ENCODE results near the gene OR2K2.
"Not testable (repeated sequence)": the region's sequence is repeated elsewhere in the genome, so short reads cannot be mapped to it uniquely, and the experiment has no call there.

The OR2K2 gene

DNA sequence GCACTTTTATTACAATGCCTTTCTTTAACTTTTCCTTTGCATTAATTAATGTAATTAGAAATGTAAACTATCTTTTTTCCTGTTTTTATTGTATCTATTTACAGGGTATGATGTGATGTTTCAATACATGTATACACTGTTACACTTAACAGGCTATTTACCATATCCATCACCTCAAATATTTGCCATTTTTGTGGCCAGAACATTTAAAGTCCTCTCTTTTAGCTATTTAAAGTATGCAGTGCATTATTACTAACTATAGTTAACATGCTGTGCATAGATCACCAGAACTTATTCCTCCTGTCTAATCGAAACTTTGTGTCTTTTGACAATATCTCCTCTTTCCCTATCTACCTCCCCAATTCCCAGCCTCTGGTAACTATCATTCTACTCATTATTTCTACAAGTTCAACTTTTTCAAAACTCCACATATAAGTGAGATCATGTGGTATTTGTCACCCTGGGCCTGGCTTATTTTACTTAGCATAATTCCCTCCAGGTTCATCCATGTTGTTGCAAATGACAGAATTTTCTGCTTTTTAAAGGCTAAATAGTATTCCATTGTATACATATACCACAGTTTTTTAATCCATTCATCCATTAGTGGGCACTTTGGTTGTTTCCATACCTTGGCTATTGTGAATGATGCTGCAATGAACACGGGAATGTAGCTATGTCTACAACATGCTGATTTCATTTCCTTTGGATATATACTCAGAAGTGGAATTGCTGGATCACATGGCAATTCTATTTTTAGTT is 32.8 kb downstream of the OR2K2 start:
- no peak for DNase-seq

GRCh38 chr9:111294691-111295451 is 35.2 kb downstream of the OR2K2 start:
- DNase-seq, result no peak

- no peak for DNase-seq
Measured at GRCh38 chr9:111287127-111287526, 42.9 kb downstream of the OR2K2 start.

DNA sequence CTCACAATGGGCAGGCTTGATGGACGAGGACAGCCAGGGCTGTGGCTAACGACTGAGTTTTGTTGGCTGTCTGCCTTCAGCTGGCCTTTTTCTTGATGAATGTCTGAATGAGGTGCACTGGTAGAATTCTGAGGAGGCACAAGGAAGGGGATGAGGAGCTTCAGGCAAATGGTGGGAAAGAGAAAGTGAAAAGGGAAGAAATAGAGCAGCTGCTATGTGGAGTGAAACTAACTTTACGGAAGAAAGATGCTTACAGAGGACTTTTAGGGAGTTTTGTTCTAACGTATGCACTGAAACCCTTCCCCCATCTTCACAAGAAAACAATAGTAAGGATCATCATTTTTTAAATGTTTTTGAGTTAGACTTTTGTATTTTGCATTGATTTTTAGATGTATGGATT is 45.3 kb downstream of the OR2K2 start:
- no peak for DNase-seq

DNA sequence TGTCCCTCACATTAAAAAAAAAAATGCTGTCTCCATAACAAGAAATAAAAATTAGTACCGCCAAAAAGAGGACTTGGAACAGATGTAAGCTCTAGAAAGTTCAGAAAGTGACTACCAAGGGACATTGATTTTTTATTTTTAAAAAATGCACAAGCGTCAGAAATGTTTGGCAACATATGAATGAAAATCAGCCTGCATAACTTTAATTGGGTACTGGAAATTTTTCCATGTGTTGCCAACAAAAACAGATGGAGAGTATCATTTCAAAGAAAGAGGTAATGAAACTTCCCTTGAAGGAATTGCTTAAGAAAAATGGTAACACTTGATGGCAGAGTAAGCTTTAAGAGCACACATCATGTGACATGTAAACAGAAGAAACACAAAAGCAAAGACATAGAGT is 47.2 kb downstream of the OR2K2 start:
- no peak for DNase-seq

DNA sequence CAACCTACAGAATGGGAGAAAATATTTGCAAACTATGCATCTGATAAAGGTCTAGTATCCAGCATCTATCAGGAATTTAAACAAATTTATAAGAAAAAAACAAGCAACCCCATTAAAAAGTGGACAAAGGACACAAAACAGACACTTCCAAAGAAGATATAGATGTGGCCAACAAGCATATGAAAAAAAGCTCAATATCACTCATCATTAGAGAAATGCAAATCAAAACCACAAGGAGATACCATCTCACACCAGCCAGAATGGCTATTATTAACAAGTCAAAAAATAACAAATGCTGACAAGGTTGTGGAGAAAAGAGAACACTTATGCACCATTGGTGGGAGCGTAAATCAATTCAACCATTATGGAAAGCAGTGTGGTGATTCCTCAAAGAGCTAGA is 49.2 kb downstream of the OR2K2 start:
- DNase-seq, result not testable (repeated sequence)

All from CD4-positive, alpha-beta T cell treated with Interleukin-4 for 4 hours (primary cell).